Stimulated activated CD8-positive, alpha-beta memory T cell treated with anti-CD3 and anti-CD28 coated beads, Interleukin-12 subunit alpha, Interleukin-12 subunit beta, amount 100 ng/mL, for 24 hours (primary cell): ENCODE results near the gene TOP2A.
A peak's percentile ranks its signal among the peaks of the same experiment; 100 is the strongest.

Experiments used
- DNase-seq: peaks from one replicate; pipeline ENCODE4 v3.0.0-alpha.2; 2020; ENCODE audit errors: extremely low read depth

TOP2A gene

DNA sequence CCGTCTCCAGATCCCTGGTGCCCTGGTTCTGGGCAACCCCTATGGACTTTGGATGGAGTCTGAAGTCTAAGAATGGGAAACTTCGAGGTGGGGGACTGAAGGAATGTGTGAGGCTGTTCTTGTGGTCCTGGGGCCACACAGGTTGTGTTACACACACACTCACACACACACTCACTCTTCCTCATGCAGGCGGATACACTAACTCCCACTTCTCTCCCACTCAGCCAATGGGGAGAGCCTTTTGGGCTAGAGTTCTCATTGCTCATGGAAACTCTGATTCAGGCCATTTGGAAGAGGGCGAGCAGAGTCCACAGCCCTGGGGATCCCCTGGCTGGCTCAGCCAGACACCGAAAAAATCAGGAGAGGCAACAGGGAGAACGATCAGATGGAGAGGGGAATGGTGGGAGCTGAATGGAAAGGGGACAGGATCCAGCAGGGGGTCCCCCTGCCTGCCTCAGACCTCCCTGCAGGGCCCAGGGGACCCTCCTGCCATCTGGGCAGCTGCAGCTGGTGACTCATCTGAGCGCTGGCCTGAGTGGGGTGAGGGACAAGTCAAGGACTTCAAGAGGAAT lies 34.6 kb upstream of the TOP2A start:
- no peak for DNase-seq

DNA sequence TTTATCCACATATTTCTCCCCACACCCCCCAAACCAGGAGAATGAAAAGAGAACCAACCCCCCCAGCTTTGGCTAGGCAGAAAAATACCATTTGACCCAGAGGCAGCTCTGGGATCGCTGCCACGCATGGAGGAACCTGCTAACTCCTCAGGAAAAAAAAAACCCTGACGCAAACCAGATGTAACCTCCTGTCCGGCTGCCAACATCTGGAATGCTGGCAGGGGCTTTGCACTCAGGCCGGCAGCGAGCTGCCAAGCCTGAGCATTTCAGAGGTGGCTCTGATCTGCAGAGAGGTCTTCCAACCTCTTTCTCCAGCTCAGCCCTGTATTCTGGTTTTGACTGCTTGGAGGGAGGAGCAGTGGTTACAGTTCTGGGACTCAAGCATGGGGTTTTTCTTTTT lies 33.7 kb upstream of the TOP2A start:
- DNase-seq = no peak

- no peak for DNase-seq
Observed at GRCh38 chr17:40450175-40450574, 32.5 kb upstream of the TOP2A start.

DNA sequence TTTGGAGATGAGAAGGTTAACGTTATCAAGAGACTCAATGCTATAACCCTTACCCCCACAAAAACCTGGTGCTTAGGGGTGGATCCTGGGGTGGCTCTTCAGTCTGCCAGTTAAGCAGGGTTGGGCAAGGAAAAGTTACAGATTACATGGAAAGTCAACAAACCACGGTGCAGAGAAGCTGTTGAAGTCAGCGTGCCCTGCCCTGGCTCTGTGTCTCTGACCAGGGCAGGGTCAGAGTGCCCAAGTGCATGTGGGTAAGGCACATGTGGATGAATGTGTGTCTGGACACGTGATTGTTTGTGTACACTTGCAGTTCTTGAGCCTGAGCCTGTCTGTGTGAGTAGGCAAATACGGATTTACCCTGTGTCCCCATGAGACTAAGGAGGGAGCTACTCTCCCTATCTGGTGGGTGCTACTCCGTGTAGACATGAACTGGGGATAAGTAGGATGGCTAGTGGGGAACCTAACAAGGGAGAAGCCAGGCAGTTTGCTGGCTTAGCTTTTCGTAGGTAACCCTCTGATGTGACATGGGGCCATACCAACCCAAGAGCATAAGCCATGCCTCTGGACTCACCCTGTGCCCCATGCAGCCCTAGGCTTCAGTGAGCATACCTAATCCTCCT lies 31.1 kb upstream of the TOP2A start:
- DNase-seq = no peak

GRCh38 chr17:40448213-40448638 lies 30.5 kb upstream of the TOP2A start:
- DNase-seq = no peak

GRCh38 chr17:40447806-40448205 lies 30.1 kb upstream of the TOP2A start:
- no peak for DNase-seq

GRCh38 chr17:40447148-40447644 lies 29.5 kb upstream of the TOP2A start:
- no peak for DNase-seq

DNA sequence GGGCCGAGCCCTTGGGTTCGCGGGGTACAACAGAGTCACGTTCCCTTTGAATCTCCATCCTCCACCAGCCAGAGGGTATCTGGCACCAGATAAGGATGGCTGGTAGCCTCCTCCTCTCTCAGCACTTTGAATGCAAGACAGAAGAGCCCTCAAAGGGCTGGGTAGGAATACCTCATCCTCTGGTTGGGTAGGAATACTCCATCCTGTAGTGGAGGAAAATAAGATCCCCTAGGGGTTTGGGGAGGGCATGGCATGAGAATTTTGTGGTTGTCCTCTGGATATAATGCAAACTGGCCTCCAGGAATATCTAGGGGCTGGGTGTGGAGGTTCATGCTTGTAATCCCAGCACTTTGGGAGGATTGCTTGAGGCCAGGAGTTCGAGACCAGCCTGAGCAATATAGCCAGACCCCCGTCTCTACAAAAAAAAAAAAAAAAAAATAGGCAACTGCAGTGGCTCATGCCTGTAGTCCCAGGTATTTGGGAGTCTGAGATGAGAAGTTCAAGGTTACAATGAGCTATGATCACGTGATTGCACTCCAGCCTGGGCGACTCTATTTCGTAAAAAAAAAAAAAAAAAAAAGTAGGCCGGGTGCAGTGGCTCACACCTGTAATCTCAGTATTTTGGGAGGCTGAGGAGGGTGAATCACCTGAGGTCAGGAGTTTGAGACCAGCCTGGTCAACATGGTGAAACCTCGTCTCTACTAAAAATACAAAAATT lies 28.2 kb upstream of the TOP2A start:
- DNase-seq = no peak

- no peak for DNase-seq
Observed at GRCh38 chr17:40443988-40444899, 26.5 kb upstream of the TOP2A start.

DNA sequence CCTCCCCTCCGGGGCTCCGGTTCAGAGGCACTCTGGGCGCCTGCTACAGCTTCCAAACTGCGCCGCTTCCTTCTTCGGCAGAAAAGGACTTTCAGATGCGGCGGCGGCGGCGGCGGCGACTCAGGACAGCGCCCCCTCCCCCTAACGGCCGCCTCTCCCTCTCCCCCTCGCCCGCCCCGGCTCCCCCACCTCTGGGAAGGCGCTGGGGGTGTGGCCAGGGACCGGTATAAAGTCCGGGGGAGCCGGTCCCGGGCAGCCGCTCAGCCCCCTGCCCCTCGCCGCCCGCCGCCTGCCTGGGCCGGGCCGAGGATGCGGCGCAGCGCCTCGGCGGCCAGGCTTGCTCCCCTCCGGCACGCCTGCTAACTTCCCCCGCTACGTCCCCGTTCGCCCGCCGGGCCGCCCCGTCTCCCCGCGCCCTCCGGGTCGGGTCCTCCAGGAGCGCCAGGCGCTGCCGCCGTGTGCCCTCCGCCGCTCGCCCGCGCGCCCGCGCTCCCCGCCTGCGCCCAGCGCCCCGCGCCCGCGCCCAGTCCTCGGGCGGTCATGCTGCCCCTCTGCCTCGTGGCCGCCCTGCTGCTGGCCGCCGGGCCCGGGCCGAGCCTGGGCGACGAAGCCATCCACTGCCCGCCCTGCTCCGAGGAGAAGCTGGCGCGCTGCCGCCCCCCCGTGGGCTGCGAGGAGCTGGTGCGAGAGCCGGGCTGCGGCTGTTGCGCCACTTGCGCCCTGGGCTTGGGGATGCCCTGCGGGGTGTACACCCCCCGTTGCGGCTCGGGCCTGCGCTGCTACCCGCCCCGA lies 25.7 kb upstream of the TOP2A start, which contains the start of gene IGFBP4:
TSS of gene IGFBP4 (plus strand) at position 255 of the 792 bp plus-strand sequence. CDS start at position 541, 286 bp downstream.
- DNase-seq = peak; percentile 28

GRCh38 chr17:40442392-40443195 lies 24.9 kb upstream of the TOP2A start:
- DNase-seq = no peak

- no peak for DNase-seq
Observed at GRCh38 chr17:40440166-40440565, 22.5 kb upstream of the TOP2A start.

DNA sequence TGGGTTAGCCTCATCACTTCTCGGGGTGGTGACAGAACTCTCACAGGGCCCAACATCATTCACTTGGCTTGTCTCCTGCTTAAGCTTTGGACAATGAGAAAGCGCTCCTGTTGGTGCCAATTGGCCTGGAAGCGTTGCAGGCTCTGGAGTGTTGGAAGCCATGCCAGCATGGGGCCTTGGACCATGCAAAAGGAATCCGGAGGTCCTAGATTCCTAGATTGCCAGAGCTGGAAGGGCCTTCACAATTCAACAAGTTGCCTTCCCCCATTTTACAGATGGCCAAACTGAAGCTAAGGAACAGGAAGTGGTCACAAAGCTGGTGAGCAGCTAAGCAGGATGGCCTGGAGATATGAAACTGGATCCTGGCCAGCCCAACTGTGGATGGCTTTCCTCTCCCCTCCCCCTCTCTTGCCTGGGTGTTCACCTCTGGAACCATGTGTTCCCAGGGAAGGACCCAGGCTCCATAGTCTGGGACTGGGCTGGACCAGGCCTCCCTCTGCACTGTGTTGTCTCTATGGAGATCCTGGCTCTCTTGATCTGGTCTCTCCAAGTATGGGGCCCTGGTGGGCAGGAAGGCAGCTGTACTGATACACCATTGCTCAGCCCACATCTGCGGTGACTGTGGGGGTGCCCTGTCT lies 19.5 kb upstream of the TOP2A start:
- no peak for DNase-seq

DNA sequence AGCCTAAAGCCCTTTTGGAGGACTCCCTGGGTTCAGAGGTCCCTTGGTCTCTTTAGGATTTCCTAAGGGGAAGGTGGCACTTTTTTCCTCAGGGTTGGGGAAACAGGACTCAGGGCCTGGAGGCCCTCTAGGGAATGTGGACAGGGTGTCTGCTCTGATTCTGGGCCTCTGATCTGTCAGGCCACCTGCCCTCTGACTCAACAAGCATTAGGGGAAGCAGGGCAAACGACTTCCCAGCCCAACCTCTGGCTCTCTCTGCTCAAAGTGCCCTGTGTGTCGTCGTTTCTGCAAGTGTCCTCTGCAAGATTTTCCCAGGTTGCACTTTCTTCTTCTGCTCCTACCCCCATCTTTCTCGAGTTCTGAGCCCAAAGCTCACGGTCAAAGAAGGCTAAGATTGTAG lies 18.9 kb upstream of the TOP2A start:
- no peak for DNase-seq

GRCh38 chr17:40433551-40434415 lies 16.1 kb upstream of the TOP2A start:
- DNase-seq = no peak

DNA sequence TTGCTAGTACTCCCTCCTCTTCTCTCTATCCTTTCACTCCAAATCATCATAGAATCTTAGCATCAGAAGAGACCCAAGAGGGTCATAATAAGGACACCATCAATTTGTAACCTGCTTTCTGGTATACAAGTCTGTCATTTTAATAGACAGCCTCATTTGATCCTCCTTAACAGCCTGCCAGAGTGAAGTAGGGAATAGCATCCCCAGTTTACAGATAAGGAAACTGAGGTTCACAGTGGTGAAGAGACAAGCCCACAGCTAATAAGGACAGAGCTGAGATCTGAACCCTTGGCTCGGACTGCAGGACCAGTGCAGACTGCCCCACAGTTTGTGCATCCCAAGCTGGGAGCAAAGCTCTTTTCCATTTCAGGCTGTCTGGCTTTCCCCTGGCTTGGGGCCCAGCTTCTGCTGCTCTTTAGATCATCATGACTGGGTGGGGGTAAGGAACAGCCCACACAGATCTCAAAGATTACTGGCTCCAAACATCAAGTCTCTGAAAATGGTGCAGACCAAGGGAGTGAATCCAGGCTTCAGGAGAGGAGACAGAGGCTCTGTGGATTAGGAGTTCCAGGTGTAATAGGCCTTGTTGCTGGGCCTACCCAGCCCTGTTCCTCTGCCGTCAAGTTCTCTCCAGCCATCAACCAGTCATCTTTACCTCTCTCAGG lies 15.3 kb upstream of the TOP2A start:
- DNase-seq = no peak

DNA sequence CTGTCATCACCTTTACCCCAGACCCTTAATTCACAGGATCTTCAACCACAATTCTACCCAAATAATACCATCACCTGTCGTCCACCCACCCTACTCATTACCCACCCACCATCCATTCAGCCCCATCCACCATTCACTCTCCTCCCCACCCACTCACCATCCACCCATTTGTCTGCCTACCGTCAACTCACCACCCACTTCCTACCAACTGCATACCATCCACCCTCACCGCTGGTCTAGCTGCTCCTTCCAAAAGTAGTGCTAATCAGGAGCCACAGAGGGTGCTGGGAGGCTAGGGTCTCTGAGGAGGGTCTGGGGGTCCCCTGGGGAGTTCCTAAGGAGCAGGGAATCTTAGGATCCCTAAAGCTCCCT lies 13.5 kb upstream of the TOP2A start:
- DNase-seq = no peak
